HG02759 (cell line): ENCODE results near the gene CDK6.

Source experiments
- ATAC-seq: cut with Tn5 transposase; IDR thresholded peaks from one replicate; pipeline ENCODE4 v1.9.1; 2021; ENCODE audit warnings: mild to moderate bottlenecking, moderate library complexity; ENCODE audit not compliant: unreplicated experiment

The CDK6 gene

DNA sequence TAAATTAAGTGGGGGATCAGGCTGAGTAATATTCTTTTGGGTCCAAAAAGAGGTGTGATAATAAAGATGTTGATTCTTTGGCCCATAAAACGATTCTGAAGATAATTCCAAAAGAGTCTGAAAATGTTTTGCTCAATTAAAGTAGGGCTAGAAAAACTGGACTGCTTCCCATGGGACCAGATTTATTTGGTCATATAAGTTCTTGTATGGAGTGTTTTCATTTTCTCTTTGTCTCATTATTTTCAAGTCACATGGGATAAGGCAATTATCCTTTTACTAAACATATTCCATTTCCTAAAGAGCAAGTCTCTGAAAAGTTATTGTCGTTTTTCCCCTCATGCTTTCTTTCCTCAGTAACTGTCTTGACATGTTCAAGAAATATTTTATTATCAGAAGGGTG, 41.5 kb downstream of the CDK6 start:
- ATAC-seq = no peak

DNA sequence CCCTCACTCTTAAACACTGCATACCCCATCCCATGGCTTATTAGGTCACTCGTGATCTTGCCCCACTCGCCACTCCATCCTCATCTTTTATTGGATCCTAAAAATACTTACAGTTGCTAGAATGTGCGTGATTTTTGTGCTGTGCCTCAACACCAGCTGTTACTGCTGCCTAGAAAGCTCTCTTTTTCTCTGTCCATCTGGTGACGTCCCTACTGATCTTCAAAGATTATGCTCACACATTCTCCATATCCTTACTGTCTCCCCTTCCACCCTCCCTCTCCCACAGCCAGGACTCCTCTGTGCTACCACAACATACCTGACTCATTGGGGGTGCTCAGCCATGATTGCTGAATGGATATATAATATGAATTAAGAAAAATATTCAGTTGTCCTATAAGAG, 42.0 kb downstream of the CDK6 start:
- no peak for ATAC-seq

DNA sequence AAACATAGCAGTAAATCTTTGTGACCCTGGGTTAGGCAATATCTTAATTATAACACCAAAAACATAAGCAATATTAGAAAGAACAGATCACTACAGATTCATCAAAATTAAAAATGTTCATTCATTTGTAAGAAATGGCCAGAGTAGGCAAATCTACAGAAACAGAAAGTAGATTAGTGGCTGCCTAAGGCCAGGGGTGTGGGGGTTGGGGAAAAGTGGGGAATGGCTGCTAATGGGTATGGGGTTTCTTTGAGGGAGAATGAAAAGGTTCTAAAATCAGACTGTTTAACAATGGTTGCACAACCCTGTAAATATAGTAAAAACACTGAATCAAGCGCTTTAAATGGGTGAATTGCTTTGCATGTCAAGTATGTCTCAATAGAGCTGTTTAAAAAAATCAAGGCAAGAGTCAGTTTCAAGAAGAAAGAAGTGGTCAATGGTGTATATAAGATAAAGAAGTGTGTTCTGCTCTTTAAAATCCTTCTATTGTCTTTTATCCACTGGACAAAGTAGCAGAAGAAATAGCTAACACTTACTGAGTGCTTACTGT, 42.6 kb downstream of the CDK6 start:
- no peak for ATAC-seq

DNA sequence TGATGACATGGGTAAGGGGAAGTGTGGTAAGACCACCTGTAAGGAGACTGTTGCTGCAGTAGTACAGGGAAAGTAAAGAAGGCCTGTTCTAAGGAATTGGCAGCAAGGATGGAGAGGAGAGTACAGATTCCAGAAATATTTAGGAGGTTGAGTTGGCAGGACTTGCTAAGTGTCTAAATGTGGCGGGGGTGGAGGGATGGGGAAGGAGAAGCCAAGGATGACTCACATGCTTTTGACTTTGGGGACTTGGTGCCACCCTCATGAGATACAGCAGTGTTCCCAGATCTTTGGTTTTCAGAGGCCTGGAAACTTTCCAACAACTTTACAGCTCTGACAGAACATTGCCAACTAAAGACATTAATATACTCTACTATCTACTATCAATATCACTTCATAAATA, 45.4 kb downstream of the CDK6 start:
- no peak for ATAC-seq

DNA sequence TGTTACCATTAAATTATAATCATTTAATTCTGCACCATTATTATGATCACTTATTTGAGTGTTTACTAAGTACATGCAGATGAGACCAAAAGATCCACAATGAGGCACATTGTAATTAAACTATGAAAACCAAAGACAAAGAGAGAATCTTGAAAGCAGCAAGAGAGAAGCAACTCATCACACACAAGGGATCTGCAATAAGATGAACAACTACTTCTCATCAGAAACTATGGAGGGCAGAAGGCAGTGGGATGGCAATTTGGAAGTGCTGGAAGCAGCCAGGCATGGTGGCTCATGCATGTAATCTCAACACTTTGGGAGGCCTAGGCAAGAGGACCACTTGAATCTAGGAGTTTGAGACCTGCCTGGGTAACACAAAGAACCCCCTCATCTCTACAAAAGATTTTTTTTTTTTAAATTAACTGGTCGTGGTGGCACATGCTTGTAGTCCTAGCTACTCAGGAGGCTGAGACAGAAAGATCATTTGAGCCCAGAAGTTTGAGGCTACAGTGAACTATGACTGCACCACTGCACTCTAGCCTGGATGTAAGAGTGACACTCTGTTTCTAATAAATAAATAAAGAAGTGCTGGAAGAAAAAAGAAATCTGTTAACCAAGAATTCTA, 47.7 kb downstream of the CDK6 start:
- ATAC-seq = no peak

DNA sequence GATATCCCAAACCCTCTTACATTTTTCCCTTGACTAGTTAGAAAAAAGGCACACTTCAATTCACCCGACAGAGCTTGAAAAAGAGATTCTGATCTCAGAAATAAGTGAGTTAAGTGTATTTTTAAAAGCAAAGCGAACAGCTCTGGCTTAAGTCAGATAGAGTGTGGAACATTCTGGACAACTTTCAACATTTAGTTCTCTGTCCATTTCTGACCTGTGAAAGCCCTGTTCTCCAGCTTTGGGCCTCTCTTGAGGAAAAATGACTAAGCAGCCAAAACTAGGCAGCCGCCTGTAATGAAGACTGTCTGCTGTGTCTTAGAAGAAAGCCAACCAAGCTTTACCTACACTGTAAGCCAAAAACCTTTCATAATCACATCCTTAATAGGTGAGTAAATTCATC, 50.5 kb downstream of the CDK6 start:
- ATAC-seq = no peak

- ATAC-seq = no peak
Measured at GRCh38 chr7:92784935-92785334, 51.4 kb downstream of the CDK6 start.

- peak; percentile 46 for ATAC-seq
Measured at GRCh38 chr7:92783260-92784201, 52.8 kb downstream of the CDK6 start.

GRCh38 chr7:92782855-92783254, 53.5 kb downstream of the CDK6 start:
- ATAC-seq = no peak

GRCh38 chr7:92782236-92782635, 54.1 kb downstream of the CDK6 start:
- ATAC-seq = no peak

DNA sequence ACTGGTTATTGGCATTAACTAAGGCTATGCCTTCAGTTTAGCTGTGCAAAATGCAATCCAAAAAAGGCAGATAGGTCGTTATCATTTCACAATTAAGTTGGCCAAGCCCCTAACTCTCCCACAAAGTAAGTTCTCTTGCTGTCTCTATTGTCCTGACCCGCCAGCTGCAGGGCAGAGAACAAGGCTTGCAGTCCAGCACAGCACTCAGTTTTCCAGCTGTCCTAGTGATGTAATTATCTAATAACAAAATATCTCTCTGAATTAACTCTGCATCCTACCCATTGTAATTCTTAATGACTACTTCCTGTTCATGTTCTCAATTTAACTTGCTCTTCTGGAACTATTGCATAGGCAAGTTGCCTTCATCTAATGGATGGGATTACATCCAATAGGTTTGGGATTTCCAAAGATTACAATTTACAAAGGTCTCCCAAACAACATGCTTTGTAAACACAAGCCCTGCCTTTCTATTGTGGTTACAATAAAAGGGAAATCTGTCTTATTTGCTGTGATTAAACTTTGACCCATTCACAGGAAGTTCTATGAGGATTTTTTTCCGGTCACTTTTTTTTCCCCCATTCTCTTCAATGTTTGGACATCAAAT, 55.2 kb downstream of the CDK6 start:
- no peak for ATAC-seq

GRCh38 chr7:92778972-92779371, 57.4 kb downstream of the CDK6 start:
- ATAC-seq = peak; percentile 62

GRCh38 chr7:92777993-92778392, 58.4 kb downstream of the CDK6 start:
- no peak for ATAC-seq

DNA sequence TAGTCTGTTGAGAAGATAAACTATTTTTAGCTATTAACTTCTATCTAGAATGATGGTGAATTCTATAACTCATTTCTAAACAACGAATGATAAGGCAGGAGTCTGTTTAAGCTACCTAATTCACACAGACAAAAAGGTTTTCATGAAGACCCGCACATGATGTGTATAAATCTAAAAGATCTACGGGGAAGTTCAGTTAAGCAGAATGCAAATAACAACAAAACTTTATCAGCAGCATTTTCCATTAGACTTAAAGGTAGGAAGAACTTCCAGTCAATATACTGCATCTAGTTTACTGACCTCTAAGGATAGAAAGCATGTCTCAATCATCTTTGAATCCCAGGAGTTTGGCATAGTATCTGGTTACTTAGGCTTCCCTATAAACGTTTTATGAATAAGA, 62.6 kb downstream of the CDK6 start:
- no peak for ATAC-seq

DNA sequence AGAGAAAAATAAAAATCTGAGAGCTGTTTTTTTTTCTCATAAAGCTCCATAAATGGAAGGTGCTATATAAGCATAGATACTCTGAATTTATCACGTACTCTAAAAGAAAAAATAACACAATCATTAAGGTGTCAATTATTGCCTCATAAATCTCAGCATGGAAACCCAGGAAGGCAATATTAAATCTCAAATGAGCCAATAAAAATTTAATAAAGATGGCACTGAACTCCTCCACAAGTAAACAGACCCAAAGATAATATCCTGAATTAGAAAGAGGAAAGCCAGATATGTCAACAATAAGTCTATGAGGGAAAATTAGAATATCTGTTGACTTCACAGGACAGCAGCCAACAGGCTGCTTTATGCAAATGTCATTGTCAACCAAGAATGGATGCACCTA, 66.5 kb downstream of the CDK6 start:
- ATAC-seq = no peak

GRCh38 chr7:92769394-92769699, 67.0 kb downstream of the CDK6 start:
- ATAC-seq = peak; percentile 7

DNA sequence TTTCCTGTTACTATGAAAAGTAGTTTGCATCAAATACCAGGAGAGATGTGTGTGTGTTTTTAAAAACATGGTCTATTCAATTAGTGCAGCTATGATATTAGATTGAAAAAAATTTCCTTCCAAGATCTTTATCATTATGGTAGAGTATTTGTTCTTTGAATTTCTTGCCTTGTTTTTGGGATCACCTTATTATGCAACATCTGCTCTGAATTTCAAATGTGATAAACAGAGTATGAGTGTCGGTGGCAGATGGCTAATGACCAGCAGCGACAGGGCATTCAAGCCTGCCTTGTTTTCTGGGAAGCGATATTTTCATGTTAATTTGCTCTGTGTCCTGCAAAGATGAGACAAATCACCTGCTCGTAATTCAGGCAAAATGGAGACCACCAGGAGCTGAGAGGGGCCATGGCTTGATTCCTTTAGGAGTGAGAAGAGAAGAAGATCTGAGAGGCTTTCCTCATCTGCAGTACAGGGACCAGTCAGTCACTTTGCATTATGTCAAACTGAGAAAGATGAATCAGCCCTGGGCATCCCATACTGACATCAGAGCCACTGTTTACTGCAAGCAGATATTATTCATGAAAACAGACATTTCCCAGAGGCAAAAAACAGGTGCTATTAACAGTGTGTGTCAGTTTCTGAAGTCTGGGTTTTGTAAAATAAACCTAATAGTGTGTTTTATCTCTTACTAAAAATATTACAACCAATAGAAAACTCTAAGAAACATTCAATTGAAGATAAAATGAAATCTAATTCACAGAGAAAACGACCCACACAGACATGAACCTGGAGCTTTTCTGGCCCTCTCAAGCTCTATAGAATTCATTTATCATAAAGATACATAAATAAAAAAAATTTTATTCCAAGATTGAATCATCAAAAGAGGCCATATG, 67.6 kb downstream of the CDK6 start:
- peak; percentile 91 for ATAC-seq

GRCh38 chr7:92767437-92767836, 68.9 kb downstream of the CDK6 start:
- ATAC-seq = no peak

DNA sequence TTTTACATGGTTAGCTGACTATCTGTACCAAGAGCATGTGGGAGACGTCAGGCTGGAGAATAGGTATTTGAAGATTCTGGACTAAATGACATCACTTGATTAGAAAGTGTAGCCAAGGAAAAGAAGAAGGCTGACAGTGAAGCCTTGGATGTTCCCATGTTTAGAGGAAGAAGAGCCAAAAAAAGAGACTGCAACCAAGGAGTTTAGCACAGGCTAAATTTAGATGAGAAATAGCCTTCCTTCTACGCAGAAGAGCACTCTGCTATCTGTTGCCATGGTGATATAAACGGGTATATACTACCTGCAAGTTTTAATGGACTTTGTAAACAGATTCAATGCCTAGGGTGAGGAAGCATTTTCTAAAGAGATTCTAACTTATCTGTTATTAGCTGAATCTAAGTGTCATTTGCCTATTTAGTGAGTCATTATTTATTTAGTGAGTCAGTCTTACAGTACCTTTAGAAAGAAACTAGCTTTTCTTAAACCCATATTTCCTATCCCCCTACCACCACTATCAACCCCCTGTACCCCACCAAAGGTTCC, 69.8 kb downstream of the CDK6 start:
- ATAC-seq = no peak

DNA sequence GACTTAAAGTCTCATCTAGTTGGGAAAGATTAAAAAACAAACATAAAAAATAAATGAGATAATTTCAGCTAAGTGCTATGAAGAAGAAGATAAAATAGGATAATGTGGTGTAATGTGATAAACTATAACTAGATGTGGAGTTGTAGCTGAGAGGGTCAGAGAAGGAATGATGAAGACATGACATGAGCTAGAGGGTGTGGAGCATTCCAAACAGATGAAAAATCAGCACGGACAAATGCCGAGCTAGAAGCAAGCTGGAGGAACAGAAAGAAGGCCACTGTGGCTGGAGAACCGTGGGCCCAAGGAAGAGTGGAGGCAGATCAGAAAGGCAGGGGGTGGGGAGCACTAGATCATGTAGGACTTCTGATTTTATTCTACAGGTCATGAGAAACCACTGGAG, 70.6 kb downstream of the CDK6 start:
- ATAC-seq = no peak
